Lower leg skin (tissue), 4 donors: ENCODE results near the gene BPI. TPM values are rescaled to one million over a fixed set of nuclear protein-coding genes. Genes with fewer than 3 reads are reported as not detected.
A peak's percentile ranks its signal among the peaks of the same experiment; 100 is the strongest.
"Not testable (repeated sequence)": the region's sequence is repeated elsewhere in the genome, so short reads cannot be mapped to it uniquely, and the experiment has no call there.

Source experiments
- DNase-seq, 2 donors: peaks; one replicate each; pipeline ENCODE4 v3.0.0-alpha.2; 2019; ENCODE audit warnings: low spot score in 2 of 2
- H3K4me3 ChIP-seq: fragments of 200-600 bp; sonication (generic); 2 replicates; pipeline ENCODE4 v1.5.1; 2017; ENCODE audit warnings: mild to moderate bottlenecking, low read depth; ENCODE audit not compliant: poor library complexity, severe bottlenecking
- POLR2A ChIP-seq, 2 donors: fragments of 450-650 bp; IDR thresholded peaks; one replicate each; pipeline ENCODE4 v1.6.1; 2016 to 2017; ENCODE audit warnings: antibody characterized with exemption in 2 of 2, mild to moderate bottlenecking in 1 of 2, moderate library complexity in 1 of 2
- WGBS, 2 donors: methylation state at CpG; one replicate each; pipeline ENCODE4 v1.1.5; 2018; 5-methylcytosine and 5-hydroxymethylcytosine counted together
- intact Hi-C: fragments of 100-400 bp; cut with DNase I; formaldehyde crosslinking; loops from one replicate; pipeline ENCODE4 v1.15.0; 2023; ENCODE audit warnings: low total_unique reads
- total RNA-seq, 4 donors: library from RNA; depleted of rRNA; stranded (reverse); fragments of >200 nt; gene quantifications; one replicate each; pipeline ENCODE4 v1.1.0, GENCODE V29; 2016
- TF ChIP-seq, protein P1 (sequence below), 3 donors: fragments of 450-650 bp; IDR thresholded peaks; one replicate each; pipeline ENCODE4 v1.5.1; 2016; ENCODE audit warnings: antibody characterized with exemption in 3 of 3, mild to moderate bottlenecking in 3 of 3, moderate library complexity in 2 of 3

Gene BPI
- total RNA-seq, 4 donors from 2014 or later, result not detected

GRCh38 chr20:38307371-38308046 lies 3.6 kb downstream of the BPI start:
- 79 to 81% methylated on average over 8 of the region's 8 CpGs for WGBS, 2 donors
- TF ChIP-seq POLR2A (IDR thresholded peaks at IDR 0.05), result no peak
- TF ChIP-seq, protein P1, sequence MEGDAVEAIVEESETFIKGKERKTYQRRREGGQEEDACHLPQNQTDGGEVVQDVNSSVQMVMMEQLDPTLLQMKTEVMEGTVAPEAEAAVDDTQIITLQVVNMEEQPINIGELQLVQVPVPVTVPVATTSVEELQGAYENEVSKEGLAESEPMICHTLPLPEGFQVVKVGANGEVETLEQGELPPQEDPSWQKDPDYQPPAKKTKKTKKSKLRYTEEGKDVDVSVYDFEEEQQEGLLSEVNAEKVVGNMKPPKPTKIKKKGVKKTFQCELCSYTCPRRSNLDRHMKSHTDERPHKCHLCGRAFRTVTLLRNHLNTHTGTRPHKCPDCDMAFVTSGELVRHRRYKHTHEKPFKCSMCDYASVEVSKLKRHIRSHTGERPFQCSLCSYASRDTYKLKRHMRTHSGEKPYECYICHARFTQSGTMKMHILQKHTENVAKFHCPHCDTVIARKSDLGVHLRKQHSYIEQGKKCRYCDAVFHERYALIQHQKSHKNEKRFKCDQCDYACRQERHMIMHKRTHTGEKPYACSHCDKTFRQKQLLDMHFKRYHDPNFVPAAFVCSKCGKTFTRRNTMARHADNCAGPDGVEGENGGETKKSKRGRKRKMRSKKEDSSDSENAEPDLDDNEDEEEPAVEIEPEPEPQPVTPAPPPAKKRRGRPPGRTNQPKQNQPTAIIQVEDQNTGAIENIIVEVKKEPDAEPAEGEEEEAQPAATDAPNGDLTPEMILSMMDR (IDR thresholded peaks at IDR 0.05), result no peak
- no peak for DNase-seq
- H3K4me3 ChIP-seq, result no peak overlapping the region
- intact Hi-C loops, result no loop called here

DNA sequence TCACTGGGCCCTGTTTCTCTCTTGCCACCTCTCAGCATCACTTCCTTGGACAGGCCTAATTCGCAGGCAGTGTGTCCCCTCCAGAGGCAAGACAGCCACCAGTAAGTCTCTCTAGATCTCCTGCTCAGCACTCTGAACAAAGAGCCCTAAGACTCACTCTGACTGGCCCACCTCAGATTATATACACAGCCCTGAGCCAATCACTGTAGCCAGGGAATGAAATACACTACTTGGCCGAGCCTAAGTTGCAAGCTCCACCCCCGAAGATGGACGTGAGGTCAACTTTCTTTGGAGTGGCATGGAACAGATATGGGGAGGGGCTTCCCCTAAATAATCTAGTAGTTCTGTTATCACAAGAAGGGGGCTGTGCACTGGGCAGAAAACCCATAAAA lies 4.1 kb downstream of the BPI start:
- 57 to 79% methylated on average over 4 of the region's 4 CpGs for WGBS, 2 donors
- no peak overlapping the region for H3K4me3 ChIP-seq
- TF ChIP-seq, protein P1 (IDR thresholded peaks at IDR 0.05), result no peak
- no peak for TF ChIP-seq POLR2A (IDR thresholded peaks at IDR 0.05)
- intact Hi-C loops, result no loop called here
- DNase-seq, result no peak

GRCh38 chr20:38308447-38308846 lies 4.5 kb downstream of the BPI start:
- DNase-seq, result no peak
- no peak overlapping the region for H3K4me3 ChIP-seq
- intact Hi-C loops, result no loop called here
- TF ChIP-seq, protein P1 (IDR thresholded peaks at IDR 0.05), result no peak
- TF ChIP-seq POLR2A (IDR thresholded peaks at IDR 0.05), result no peak
- WGBS, 2 donors, result 42 to 67% methylated on average over 1 of the region's 1 CpG

DNA sequence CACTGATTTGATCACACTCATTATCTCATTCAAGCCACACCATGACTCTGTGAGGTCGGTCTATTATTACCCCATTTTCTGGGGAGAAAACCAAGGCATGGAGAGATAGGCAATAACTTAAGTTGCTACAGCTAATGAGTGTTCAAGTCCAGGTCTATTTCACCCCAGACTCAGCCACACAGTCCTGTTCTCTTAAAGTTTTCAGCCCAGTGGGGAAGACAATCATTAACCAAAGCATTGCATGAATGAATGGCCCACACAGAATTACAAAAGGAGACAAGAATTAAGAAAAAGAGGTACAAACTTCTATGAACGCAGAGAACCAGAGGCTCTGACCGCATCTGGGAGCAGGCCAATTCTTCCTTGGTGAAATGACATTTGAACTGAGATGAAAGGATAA lies 7.1 kb downstream of the BPI start:
- DNase-seq, result no peak
- no peak for TF ChIP-seq POLR2A (IDR thresholded peaks at IDR 0.05)
- TF ChIP-seq, protein P1 (IDR thresholded peaks at IDR 0.05), result no peak
- intact Hi-C loops, result loop anchor here (10.0 kb wide), 1 partner anchor 86 kb away; no protein-coding TSS in a partner anchor
- H3K4me3 ChIP-seq, result no peak overlapping the region
- 80 to 85% methylated on average over 3 of the region's 3 CpGs for WGBS, 2 donors

DNA sequence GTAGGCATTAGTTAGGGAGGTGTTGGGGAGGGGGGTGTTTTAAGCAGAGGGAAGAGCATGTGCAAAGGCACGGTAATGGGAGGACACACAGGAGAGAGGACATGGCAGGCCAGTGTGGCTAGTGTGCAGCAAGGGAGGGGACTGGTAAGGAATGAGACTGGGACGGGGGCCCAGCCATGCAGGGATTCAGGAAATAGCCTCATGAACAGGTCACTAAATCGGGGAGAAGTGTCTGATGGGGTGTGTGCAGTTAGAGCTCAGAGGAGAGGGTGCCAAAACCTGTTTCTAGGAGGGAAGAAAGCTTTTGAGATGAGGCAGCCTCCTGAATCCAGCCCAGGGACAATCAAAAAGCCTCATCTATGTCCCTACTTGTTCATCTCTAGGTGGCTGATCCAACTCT lies 7.5 kb downstream of the BPI start:
- no peak for DNase-seq
- 41 to 46% methylated on average over 3 of the region's 3 CpGs for WGBS, 2 donors
- intact Hi-C loops, result loop anchor here (10.0 kb wide), 1 partner anchor 87 kb away; no protein-coding TSS in a partner anchor
- no peak overlapping the region for H3K4me3 ChIP-seq
- no peak for TF ChIP-seq POLR2A (IDR thresholded peaks at IDR 0.05)
- TF ChIP-seq, protein P1 (IDR thresholded peaks at IDR 0.05), result no peak

- TF ChIP-seq, protein P1 (IDR thresholded peaks at IDR 0.05), result peak in 1 of 3 donors; percentile 54
- no peak for TF ChIP-seq POLR2A (IDR thresholded peaks at IDR 0.05)
- WGBS, 2 donors, result 97 to 98% methylated on average over 2 of the region's 2 CpGs
- H3K4me3 ChIP-seq, result no peak overlapping the region
- intact Hi-C loops, result loop anchor here (10.0 kb wide), 1 partner anchor 89 kb away; no protein-coding TSS in a partner anchor
- no peak for DNase-seq
Measured at GRCh38 chr20:38313676-38314075, 9.7 kb downstream of the BPI start.

GRCh38 chr20:38314350-38314749 lies 10.4 kb downstream of the BPI start:
- intact Hi-C loops, result loop anchor here (10.0 kb wide), 1 partner anchor 90 kb away; no protein-coding TSS in a partner anchor
- WGBS, 2 donors, result 90 to 95% methylated on average over 1 of the region's 1 CpG
- DNase-seq, H3K4me3 ChIP-seq: not testable (repeated sequence)
